SK-N-SH (cell line): Measurements from ENCODE around the gene SERPINA6. TPM values are rescaled to one million over a fixed set of nuclear protein-coding genes. Genes with fewer than 3 reads are reported as not detected.

Source experiments
- CTCF ChIA-PET: fragments of 300-600, 350-600 bp; formaldehyde crosslinking; extraction: SDS; loops from one replicate; lab custom pipeline; 2021; lab: Yijun Ruan, JAX
- POLR2A ChIA-PET: fragments of 350-600 bp; sonication (Branson Sonifier 250); formaldehyde crosslinking; extraction: SDS; loops from one replicate; lab custom pipeline; 2020; ENCODE audit warnings: antibody characterized with exemption, inconsistent platforms; lab: Yijun Ruan, JAX
- DNase-seq: peaks from one replicate; pipeline ENCODE4 v3.0.0; 2012
- H2AFZ ChIP-seq: fragments of 200-600 bp; sonication (generic); 2 replicates; pipeline ENCODE4 v1.8.1; 2016; ENCODE audit warnings: antibody characterized with exemption, mild to moderate bottlenecking, low read depth
- H3F3A ChIP-seq: fragments of 200-600 bp; sonication (generic); replicated peaks from 2 replicates; pipeline ENCODE3; 2016; ENCODE audit warnings: antibody characterized with exemption, mild to moderate bottlenecking; ENCODE audit not compliant: insufficient read depth
- H3K27ac ChIP-seq, 2 experiments: fragments of 200-500 bp in 1 of 2; fragments of 200-600 bp in 1 of 2; sonication (Bioruptor generic) in 1 of 2; sonication (generic), shearing (Covaris generic) in 1 of 2; 2 replicates each; pipeline versions ENCODE4 v1.5.1 to v1.6.1; 2014 to 2016; ENCODE audit warnings: low read depth in 2 of 2, inconsistent platforms in 1 of 2, low read length in 1 of 2, mild to moderate bottlenecking in 1 of 2, mixed read lengths in 1 of 2
- H3K27me3 ChIP-seq: fragments of 200-600 bp; sonication (generic), shearing (Covaris generic); 2 replicates; pipeline ENCODE4 v1.6.1; 2016; ENCODE audit warnings: mixed run types; ENCODE audit not compliant: insufficient read depth
- H3K36me3 ChIP-seq, 2 experiments: fragments of 200-500 bp in 1 of 2; fragments of 200-600 bp in 1 of 2; sonication (Bioruptor generic) in 1 of 2; sonication (generic) in 1 of 2; replicated peaks in 1 of 2; 2 replicates each; pipeline versions ENCODE3 to v1.5.1; 2014 to 2016; ENCODE audit warnings: low read length in 1 of 2, mild to moderate bottlenecking in 1 of 2; ENCODE audit not compliant: insufficient read depth in 2 of 2, control insufficient read depth in 1 of 2
- H3K4me1 ChIP-seq, 2 experiments: fragments of 200-500 bp in 1 of 2; fragments of 200-600 bp in 1 of 2; sonication (Bioruptor generic) in 1 of 2; sonication (generic), shearing (Covaris generic) in 1 of 2; 2 replicates each; pipeline versions ENCODE4 v1.5.1 to v1.6.1; 2014 to 2016; ENCODE audit warnings: low read depth in 1 of 2, low read length in 1 of 2, mixed run types in 1 of 2; ENCODE audit not compliant: insufficient read depth in 2 of 2, control insufficient read depth in 1 of 2
- H3K4me2 ChIP-seq: fragments of 200-600 bp; sonication (generic), shearing (Covaris generic); 2 replicates; pipeline ENCODE4 v1.6.1; 2017; ENCODE audit warnings: mixed run types
- H3K4me3 ChIP-seq, 2 experiments: fragments of 200-500 bp in 1 of 2; fragments of 200-600 bp in 1 of 2; sonication (Bioruptor generic) in 1 of 2; sonication (generic), shearing (Covaris generic) in 1 of 2; 2 replicates each; pipeline versions ENCODE4 v1.5.1 to v1.8.1; 2014 to 2016; ENCODE audit warnings: low read depth in 2 of 2, inconsistent platforms in 1 of 2, low read length in 1 of 2, mild to moderate bottlenecking in 1 of 2, mixed read lengths in 1 of 2, moderate library complexity in 1 of 2
- H3K79me2 ChIP-seq: fragments of 200-600 bp; sonication (generic); 2 replicates; pipeline ENCODE4 v1.8.1; 2017; ENCODE audit warnings: mild to moderate bottlenecking; ENCODE audit not compliant: insufficient read depth
- H3K9ac ChIP-seq: fragments of 200-600 bp; sonication (generic); 2 replicates; pipeline ENCODE4 v1.6.1; 2017; ENCODE audit warnings: mixed run types
- H3K9me2 ChIP-seq: fragments of 200-600 bp; sonication (generic); 2 replicates; pipeline ENCODE4 v1.6.1; 2017; ENCODE audit warnings: mixed run types
- H3K9me3 ChIP-seq: fragments of 200-600 bp; sonication (generic); 2 replicates; pipeline ENCODE4 v1.6.1; 2017; ENCODE audit warnings: mixed run types, mild to moderate bottlenecking, moderate library complexity
- H4K20me1 ChIP-seq: fragments of 200-600 bp; sonication (generic); 2 replicates; pipeline ENCODE4 v1.6.1; 2017; ENCODE audit warnings: mild to moderate bottlenecking, mixed run types; ENCODE audit not compliant: insufficient read depth
- FOSL2 ChIP-seq: IDR thresholded peaks from 2 replicates; pipeline ENCODE4 v1.4.0; 2012; ENCODE audit warnings: low read depth, mild to moderate bottlenecking, moderate library complexity, borderline replicate concordance
- IRF3 ChIP-seq: fragments of 150-350 bp; IDR thresholded peaks from 2 replicates; pipeline ENCODE4 v1.6.1; 2016; ENCODE audit warnings: mild to moderate bottlenecking, low read depth, low read length
- MAX ChIP-seq: IDR thresholded peaks from 2 replicates; pipeline ENCODE4 v1.4.0; 2012; ENCODE audit warnings: low read depth
- MEF2A ChIP-seq: IDR thresholded peaks from 2 replicates; pipeline ENCODE4 v1.4.0; 2012; ENCODE audit warnings: low read depth, borderline replicate concordance
- PBX3 ChIP-seq: IDR thresholded peaks from 2 replicates; pipeline ENCODE4; 2012
- POLR2AphosphoS5 ChIP-seq: IDR thresholded peaks from 2 replicates; pipeline ENCODE4 v1.6.1; 2012; ENCODE audit warnings: low read depth, low read length
- RAD21 ChIP-seq: IDR thresholded peaks from 2 replicates; pipeline ENCODE4 v1.6.1; 2012; ENCODE audit warnings: mild to moderate bottlenecking, low read length
- ZBTB33 ChIP-seq: IDR thresholded peaks from 2 replicates; pipeline ENCODE4 v1.4.0; 2012; ENCODE audit warnings: low read depth, borderline replicate concordance
- WGBS: methylation state at CpG from one replicate; pipeline ENCODE4 v1.1.6; 2017; ENCODE audit warnings: low lambda C conversion rate; 5-methylcytosine and 5-hydroxymethylcytosine counted together
- polyA plus RNA-seq, 3 experiments: library from polyadenylated mRNA; depleted of rRNA; stranded (reverse); fragments of >200 nt; gene quantifications; 2 replicates each; pipeline ENCODE4 v1.2.3, GENCODE V29; 2012

The SERPINA6 gene
- polyA plus RNA-seq, 1 of the 3 experiments (the other 2 are of a cell fraction): 0.46 TPM

GRCh38 chr14:94368956-94369355, 45.8 kb upstream of the SERPINA6 start:
- H2AFZ ChIP-seq: no peak overlapping the region
- no peaks in the 10 kb centered on the region for H3K9me3 ChIP-seq
- no peak overlapping the region for H3K4me2 ChIP-seq
- H3K9me2 ChIP-seq: no peaks in the 10 kb centered on the region
- H3K36me3 ChIP-seq: no peaks in the 10 kb centered on the region
- no peak overlapping the region for H3K27ac ChIP-seq
- H3F3A ChIP-seq: peaks cover 8% of the 10 kb centered on the region
- H3K4me1 ChIP-seq: peaks cover 0 to under 1% of the 10 kb centered on the region in 2 experiments; a peak in 1 of 4 replicates
- WGBS: 80% methylated on average over 7 of the region's 7 CpGs
- no peaks in the 10 kb centered on the region for H3K27me3 ChIP-seq
- no peak overlapping the region for H3K9ac ChIP-seq
- ChIA-PET CTCF (no interaction called here), POLR2A (no interaction called here)
- DNase-seq: no peak
- H4K20me1 ChIP-seq: no peaks in the 10 kb centered on the region
- no peak for TF ChIP-seq PBX3
- no peak for TF ChIP-seq ZBTB33
- no peak for TF ChIP-seq RAD21
- TF ChIP-seq FOSL2: no peak
- no peak for TF ChIP-seq MEF2A
- no peak for TF ChIP-seq POLR2AphosphoS5
- TF ChIP-seq MAX: no peak
- no peak overlapping the region for H3K4me3 ChIP-seq
- H3K79me2 ChIP-seq: no peaks in the 10 kb centered on the region

GRCh38 chr14:94368243-94368590, 45.1 kb upstream of the SERPINA6 start:
- no peaks in the 10 kb centered on the region for H3K27me3 ChIP-seq
- H3K27ac ChIP-seq: no peak overlapping the region
- TF ChIP-seq IRF3: no peak
- ChIA-PET POLR2A (no interaction called here), CTCF (no interaction called here)
- H3K4me2 ChIP-seq: no peak overlapping the region
- H3F3A ChIP-seq: peaks cover 2% of the 10 kb centered on the region
- no peaks in the 10 kb centered on the region for H3K9me3 ChIP-seq
- WGBS: 66% methylated on average over 2 of the region's 3 CpGs
- DNase-seq: no peak
- no peaks in the 10 kb centered on the region for H3K79me2 ChIP-seq
- no peaks in the 10 kb centered on the region for H3K9me2 ChIP-seq
- H4K20me1 ChIP-seq: no peaks in the 10 kb centered on the region
- no peak overlapping the region for H3K9ac ChIP-seq
- H3K4me1 ChIP-seq: no peaks in the 10 kb centered on the region; a peak in 1 of 4 replicates
- no peaks in the 10 kb centered on the region for H3K36me3 ChIP-seq
- no peak overlapping the region for H2AFZ ChIP-seq
- no peak overlapping the region for H3K4me3 ChIP-seq
